GM12892 (cell line): Measurements from ENCODE around the gene C19orf85.
A peak's percentile ranks its signal among the peaks of the same experiment; 100 is the strongest.

Experiments used
- DNase-seq: peaks from one replicate; pipeline ENCODE4 v3.0.0; 2011; ENCODE audit not compliant: insufficient read length
- FAIRE-seq: peaks from 2 replicates; lab custom pipeline; 2011; peaks lifted over from hg19 to GRCh38; lab: Jason Lieb, UNC
- POLR2A ChIP-seq: IDR thresholded peaks from 2 replicates; pipeline ENCODE4 v1.6.1; 2011; ENCODE audit warnings: low read depth, low read length, control low read depth
- POLR2AphosphoS5 ChIP-seq: IDR thresholded peaks from 2 replicates; pipeline ENCODE4 v1.6.1; 2011; ENCODE audit warnings: low read depth, low read length, control low read depth
- TAF1 ChIP-seq: IDR thresholded peaks from 2 replicates; pipeline ENCODE4 v1.6.1; 2011; ENCODE audit warnings: low read depth, mild to moderate bottlenecking, control low read depth, low read length, borderline replicate concordance

Gene C19orf85

GRCh38 chr19:55468054-55468393, 3.5 kb upstream of the C19orf85 start:
- DNase-seq (no peak), FAIRE-seq (no peak)
- TF ChIP-seq POLR2AphosphoS5 (no peak), POLR2A (no peak), TAF1 (no peak)

GRCh38 chr19:55467236-55468053, 2.9 kb upstream of the C19orf85 start:
- FAIRE-seq: peak; percentile 14
- peak; percentile 90 for DNase-seq
- TF ChIP-seq TAF1 (no peak), POLR2AphosphoS5 (no peak), POLR2A (no peak)

- TF ChIP-seq TAF1 (no peak), POLR2AphosphoS5 (no peak), POLR2A (no peak)
- DNase-seq (no peak), FAIRE-seq (no peak)
Observed at GRCh38 chr19:55466241-55466614, 1.7 kb upstream of the C19orf85 start.

- DNase-seq (no peak), FAIRE-seq (no peak)
- no peak for TF ChIP-seq POLR2A
- TF ChIP-seq TAF1: no peak
- no peak for TF ChIP-seq POLR2AphosphoS5
Observed at GRCh38 chr19:55465460-55466240, 1.1 kb upstream of the C19orf85 start.

GRCh38 chr19:55464039-55464661, 401 bp downstream of the C19orf85 start:
- FAIRE-seq (no peak), DNase-seq (no peak)
- no peak for TF ChIP-seq POLR2A
- no peak for TF ChIP-seq TAF1
- TF ChIP-seq POLR2AphosphoS5: no peak

GRCh38 chr19:55463583-55464031, 944 bp downstream of the C19orf85 start:
- no peak for DNase-seq
- TF ChIP-seq POLR2A (no peak), TAF1 (no peak), POLR2AphosphoS5 (no peak)
- no peak for FAIRE-seq

- TF ChIP-seq POLR2A: no peak
- TF ChIP-seq TAF1: no peak
- no peak for TF ChIP-seq POLR2AphosphoS5
- DNase-seq (no peak), FAIRE-seq (no peak)
Observed at GRCh38 chr19:55462722-55463121, 1.8 kb downstream of the C19orf85 start.

- FAIRE-seq (no peak), DNase-seq (no peak)
- TF ChIP-seq TAF1: no peak
- no peak for TF ChIP-seq POLR2AphosphoS5
- TF ChIP-seq POLR2A: no peak; the same call in 1 of the 2 replicates
Observed at GRCh38 chr19:55461974-55462626, 2.5 kb downstream of the C19orf85 start.

GRCh38 chr19:55461259-55461973, 3.1 kb downstream of the C19orf85 start, which contains the start of gene ISOC2:
Gene ISOC2, minus strand, starts transcription at chr19:55461642. Its CDS starts 5,156 bp downstream, at chr19:55456486.
- DNase-seq: peak; percentile 100
- peak; percentile 100 for FAIRE-seq
- no peak; the same call in 1 of the 2 replicates for TF ChIP-seq TAF1
- peak; percentile 82; the same call in 1 of the 2 replicates for TF ChIP-seq POLR2AphosphoS5
- TF ChIP-seq POLR2A: peak; percentile 82; the same call in 1 of the 2 replicates

- FAIRE-seq: peak; percentile 76
- TF ChIP-seq TAF1 (no peak), POLR2AphosphoS5 (no peak), POLR2A (no peak)
- DNase-seq: no peak
Observed at GRCh38 chr19:55460670-55461258, 3.8 kb downstream of the C19orf85 start.
